H1 (cell line): Measurements from ENCODE around the gene TEKT5. TPM values are rescaled to one million over a fixed set of nuclear protein-coding genes. Genes with fewer than 3 reads are reported as not detected.

ENCODE experiments used
- ASH2L ChIP-seq: fragments of 200-600, 300-600 bp; sonication (generic); IDR thresholded peaks from one replicate; pipeline ENCODE4 v1.7.1; 2017; ENCODE audit warnings: low read length
- CHD2 ChIP-seq: IDR thresholded peaks from 2 replicates; pipeline ENCODE4 v1.6.1; 2012; ENCODE audit warnings: low read length, improper control_type of control experiment
- CTCF ChIP-seq, 3 experiments: IDR thresholded peaks; 1 replicate in 2 of 3; 2 replicates in 1 of 3; pipeline versions ENCODE4 v1.5.1 to v1.6.1; 2011; ENCODE audit warnings: low read length in 3 of 3, mild to moderate bottlenecking in 3 of 3, inconsistent platforms in 2 of 3, low read depth in 1 of 3, moderate library complexity in 1 of 3; ENCODE audit not compliant: insufficient read depth in 1 of 3; ENCODE audit errors: control extremely low read depth in 1 of 3
- KDM1A ChIP-seq: fragments of 200-600, 300-600 bp; sonication (generic); IDR thresholded peaks from 2 replicates; pipeline ENCODE4 v1.7.1; 2016; ENCODE audit warnings: mild to moderate bottlenecking, low read length, borderline replicate concordance
- KDM5A ChIP-seq: fragments of 200-600 bp; IDR thresholded peaks from 2 replicates; pipeline ENCODE4 v1.7.1; 2012; ENCODE audit warnings: mild to moderate bottlenecking, low read length, inconsistent platforms, mixed read lengths
- RBBP5 ChIP-seq: IDR thresholded peaks from 2 replicates; pipeline ENCODE4 v1.7.1; 2012; ENCODE audit warnings: low read depth, mild to moderate bottlenecking, inconsistent platforms, low read length, moderate library complexity, borderline replicate concordance
- SIN3A ChIP-seq, 2 experiments: IDR thresholded peaks in 1 of 2; conservative IDR thresholded peaks in 1 of 2; 2 replicates each; pipeline ENCODE4 v1.6.1; 2011 to 2012; ENCODE audit warnings: low read length in 2 of 2, improper control_type of control experiment in 1 of 2, low read depth in 1 of 2, mild to moderate bottlenecking in 1 of 2
- polyA plus RNA-seq, 7 experiments: library from polyadenylated mRNA; depleted of rRNA in 3 of 7; stranded (reverse) in 5 of 7; unstranded in 2 of 7; fragments of >200 nt in 5 of 7; fragments of 200-250 nt in 2 of 7; gene quantifications; 1 replicate in 5 of 7; 2 replicates in 1 of 7; 4 replicates in 1 of 7; pipeline versions ENCODE4 v1.2.1 to v1.2.3, GENCODE V29; 2011 to 2013; ENCODE audit warnings: missing spikeins in 2 of 7, mixed read lengths in 2 of 7
- total RNA-seq: library from RNA; stranded (reverse); fragmentation: NEBNext Ultra II Directional; extraction: Animal tissue kit (Norgen Biotek cat#: 25700); gene quantifications from 2 replicates; pipeline ENCODE4 v1.2.1, GENCODE V29; 2021
- TF ChIP-seq, protein P1 (sequence below): fragments of 300-600 bp; sonication (generic); IDR thresholded peaks from 2 replicates; pipeline ENCODE4 v1.7.1; 2012; ENCODE audit warnings: low read length, moderate library complexity, mild to moderate bottlenecking, inconsistent platforms; ENCODE audit not compliant: insufficient replicate concordance

Gene TEKT5
- total and polyA plus RNA-seq, 2 of the 8 experiments (the other 6 are each of a cell fraction or from before 2014, with no cell fraction given) = 0.95 TPM; not detected in 1

- TF ChIP-seq, protein P1, sequence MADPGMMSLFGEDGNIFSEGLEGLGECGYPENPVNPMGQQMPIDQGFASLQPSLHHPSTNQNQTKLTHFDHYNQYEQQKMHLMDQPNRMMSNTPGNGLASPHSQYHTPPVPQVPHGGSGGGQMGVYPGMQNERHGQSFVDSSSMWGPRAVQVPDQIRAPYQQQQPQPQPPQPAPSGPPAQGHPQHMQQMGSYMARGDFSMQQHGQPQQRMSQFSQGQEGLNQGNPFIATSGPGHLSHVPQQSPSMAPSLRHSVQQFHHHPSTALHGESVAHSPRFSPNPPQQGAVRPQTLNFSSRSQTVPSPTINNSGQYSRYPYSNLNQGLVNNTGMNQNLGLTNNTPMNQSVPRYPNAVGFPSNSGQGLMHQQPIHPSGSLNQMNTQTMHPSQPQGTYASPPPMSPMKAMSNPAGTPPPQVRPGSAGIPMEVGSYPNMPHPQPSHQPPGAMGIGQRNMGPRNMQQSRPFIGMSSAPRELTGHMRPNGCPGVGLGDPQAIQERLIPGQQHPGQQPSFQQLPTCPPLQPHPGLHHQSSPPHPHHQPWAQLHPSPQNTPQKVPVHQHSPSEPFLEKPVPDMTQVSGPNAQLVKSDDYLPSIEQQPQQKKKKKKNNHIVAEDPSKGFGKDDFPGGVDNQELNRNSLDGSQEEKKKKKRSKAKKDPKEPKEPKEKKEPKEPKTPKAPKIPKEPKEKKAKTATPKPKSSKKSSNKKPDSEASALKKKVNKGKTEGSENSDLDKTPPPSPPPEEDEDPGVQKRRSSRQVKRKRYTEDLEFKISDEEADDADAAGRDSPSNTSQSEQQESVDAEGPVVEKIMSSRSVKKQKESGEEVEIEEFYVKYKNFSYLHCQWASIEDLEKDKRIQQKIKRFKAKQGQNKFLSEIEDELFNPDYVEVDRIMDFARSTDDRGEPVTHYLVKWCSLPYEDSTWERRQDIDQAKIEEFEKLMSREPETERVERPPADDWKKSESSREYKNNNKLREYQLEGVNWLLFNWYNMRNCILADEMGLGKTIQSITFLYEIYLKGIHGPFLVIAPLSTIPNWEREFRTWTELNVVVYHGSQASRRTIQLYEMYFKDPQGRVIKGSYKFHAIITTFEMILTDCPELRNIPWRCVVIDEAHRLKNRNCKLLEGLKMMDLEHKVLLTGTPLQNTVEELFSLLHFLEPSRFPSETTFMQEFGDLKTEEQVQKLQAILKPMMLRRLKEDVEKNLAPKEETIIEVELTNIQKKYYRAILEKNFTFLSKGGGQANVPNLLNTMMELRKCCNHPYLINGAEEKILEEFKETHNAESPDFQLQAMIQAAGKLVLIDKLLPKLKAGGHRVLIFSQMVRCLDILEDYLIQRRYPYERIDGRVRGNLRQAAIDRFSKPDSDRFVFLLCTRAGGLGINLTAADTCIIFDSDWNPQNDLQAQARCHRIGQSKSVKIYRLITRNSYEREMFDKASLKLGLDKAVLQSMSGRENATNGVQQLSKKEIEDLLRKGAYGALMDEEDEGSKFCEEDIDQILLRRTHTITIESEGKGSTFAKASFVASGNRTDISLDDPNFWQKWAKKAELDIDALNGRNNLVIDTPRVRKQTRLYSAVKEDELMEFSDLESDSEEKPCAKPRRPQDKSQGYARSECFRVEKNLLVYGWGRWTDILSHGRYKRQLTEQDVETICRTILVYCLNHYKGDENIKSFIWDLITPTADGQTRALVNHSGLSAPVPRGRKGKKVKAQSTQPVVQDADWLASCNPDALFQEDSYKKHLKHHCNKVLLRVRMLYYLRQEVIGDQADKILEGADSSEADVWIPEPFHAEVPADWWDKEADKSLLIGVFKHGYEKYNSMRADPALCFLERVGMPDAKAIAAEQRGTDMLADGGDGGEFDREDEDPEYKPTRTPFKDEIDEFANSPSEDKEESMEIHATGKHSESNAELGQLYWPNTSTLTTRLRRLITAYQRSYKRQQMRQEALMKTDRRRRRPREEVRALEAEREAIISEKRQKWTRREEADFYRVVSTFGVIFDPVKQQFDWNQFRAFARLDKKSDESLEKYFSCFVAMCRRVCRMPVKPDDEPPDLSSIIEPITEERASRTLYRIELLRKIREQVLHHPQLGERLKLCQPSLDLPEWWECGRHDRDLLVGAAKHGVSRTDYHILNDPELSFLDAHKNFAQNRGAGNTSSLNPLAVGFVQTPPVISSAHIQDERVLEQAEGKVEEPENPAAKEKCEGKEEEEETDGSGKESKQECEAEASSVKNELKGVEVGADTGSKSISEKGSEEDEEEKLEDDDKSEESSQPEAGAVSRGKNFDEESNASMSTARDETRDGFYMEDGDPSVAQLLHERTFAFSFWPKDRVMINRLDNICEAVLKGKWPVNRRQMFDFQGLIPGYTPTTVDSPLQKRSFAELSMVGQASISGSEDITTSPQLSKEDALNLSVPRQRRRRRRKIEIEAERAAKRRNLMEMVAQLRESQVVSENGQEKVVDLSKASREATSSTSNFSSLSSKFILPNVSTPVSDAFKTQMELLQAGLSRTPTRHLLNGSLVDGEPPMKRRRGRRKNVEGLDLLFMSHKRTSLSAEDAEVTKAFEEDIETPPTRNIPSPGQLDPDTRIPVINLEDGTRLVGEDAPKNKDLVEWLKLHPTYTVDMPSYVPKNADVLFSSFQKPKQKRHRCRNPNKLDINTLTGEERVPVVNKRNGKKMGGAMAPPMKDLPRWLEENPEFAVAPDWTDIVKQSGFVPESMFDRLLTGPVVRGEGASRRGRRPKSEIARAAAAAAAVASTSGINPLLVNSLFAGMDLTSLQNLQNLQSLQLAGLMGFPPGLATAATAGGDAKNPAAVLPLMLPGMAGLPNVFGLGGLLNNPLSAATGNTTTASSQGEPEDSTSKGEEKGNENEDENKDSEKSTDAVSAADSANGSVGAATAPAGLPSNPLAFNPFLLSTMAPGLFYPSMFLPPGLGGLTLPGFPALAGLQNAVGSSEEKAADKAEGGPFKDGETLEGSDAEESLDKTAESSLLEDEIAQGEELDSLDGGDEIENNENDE = no peak
- TF ChIP-seq ASH2L (no peak), CHD2 (no peak), KDM1A (no peak), KDM5A (no peak), RBBP5 (no peak), CTCF (IDR thresholded peaks at IDR 0.05; ENCODE audit: control extremely low read depth in 1 of 3, insufficient read depth in 1 of 3, low read depth in 1 of 3, low read length in 3 of 3) (no peak), SIN3A (conservative IDR thresholded peaks at IDR 0.05 in 1 of 2, IDR thresholded peaks at IDR 0.05 in 1 of 2; ENCODE audit: low read depth in 1 of 2, low read length in 2 of 2) (no peak)
These were observed 46.9 kb downstream of the TEKT5 start (continued) for GRCh38 chr16:10647721-10648296.
